Esophagus muscularis mucosa (tissue), 3 donors: Measurements from ENCODE around the gene PHF20.

ENCODE experiments used
- CTCF ChIP-seq, 3 experiments: fragments of 200-600 bp in 2 of 3; fragments of 450-650 bp in 1 of 3; sonication (generic) in 2 of 3; IDR thresholded peaks; one replicate each; pipeline ENCODE4 v1.5.1; 2017 to 2019; ENCODE audit warnings: antibody characterized with exemption in 3 of 3, mild to moderate bottlenecking in 2 of 3, moderate library complexity in 1 of 3
- POLR2A ChIP-seq: fragments of 450-650 bp; IDR thresholded peaks from one replicate; pipeline ENCODE4 v1.6.1; 2017; ENCODE audit warnings: antibody characterized with exemption, moderate library complexity, mild to moderate bottlenecking, low read depth

- TF ChIP-seq CTCF (IDR thresholded peaks at IDR 0.05) (no peak), POLR2A (no peak)
Measured at GRCh38 chr20:35910254-35910653, 138.4 kb downstream of the PHF20 start.
